HG02610 (cell line): ENCODE measurements around the gene TMEM11.

ENCODE experiments used
- ATAC-seq: cut with Tn5 transposase; IDR thresholded peaks from one replicate; pipeline ENCODE4 v1.9.1; 2021; ENCODE audit warnings: mild to moderate bottlenecking, moderate library complexity; ENCODE audit not compliant: unreplicated experiment

TMEM11 gene

GRCh38 chr17:21214015-21214776, at the start of gene TMEM11:
TMEM11 (minus strand) TSS chr17:21214161; CDS start chr17:21214152, 9 bp downstream.
- ATAC-seq, result peak; percentile 92

GRCh38 chr17:21263376-21263775, 49.4 kb upstream of the TMEM11 start:
- no peak for ATAC-seq

GRCh38 chr17:21262259-21262993, 48.5 kb upstream of the TMEM11 start:
- no peak for ATAC-seq

- ATAC-seq, result no peak
Observed at GRCh38 chr17:21258593-21258992, 44.6 kb upstream of the TMEM11 start.

GRCh38 chr17:21253646-21254441, 39.9 kb upstream of the TMEM11 start:
- peak; percentile 5 for ATAC-seq

- ATAC-seq, result peak; percentile 74
Observed at GRCh38 chr17:21252796-21253645, 39.1 kb upstream of the TMEM11 start, which contains the start of gene NATD1. NATD1 (minus strand) TSS chr17:21253410; CDS start chr17:21253264, 146 bp downstream.

GRCh38 chr17:21252289-21252795, 38.4 kb upstream of the TMEM11 start:
- no peak for ATAC-seq

- no peak for ATAC-seq
Observed at GRCh38 chr17:21251337-21252010, 37.5 kb upstream of the TMEM11 start.

GRCh38 chr17:21250854-21251253, 36.9 kb upstream of the TMEM11 start:
- no peak for ATAC-seq

GRCh38 chr17:21249920-21250703, 36.2 kb upstream of the TMEM11 start:
- no peak for ATAC-seq

- no peak for ATAC-seq
Observed at GRCh38 chr17:21249086-21249795, 35.3 kb upstream of the TMEM11 start.

GRCh38 chr17:21248500-21248899, 34.5 kb upstream of the TMEM11 start:
- ATAC-seq, result no peak

GRCh38 chr17:21247552-21248258, 33.7 kb upstream of the TMEM11 start:
- ATAC-seq, result no peak

- no peak for ATAC-seq
Observed at GRCh38 chr17:21246698-21247097, 32.7 kb upstream of the TMEM11 start.

- no peak for ATAC-seq
Observed at GRCh38 chr17:21245639-21246084, 31.7 kb upstream of the TMEM11 start.

GRCh38 chr17:21243516-21244303, 29.7 kb upstream of the TMEM11 start:
- ATAC-seq, result no peak
